ENCODE results near the gene KCNMA1. TPM values are rescaled to one million over a fixed set of nuclear protein-coding genes. Genes with fewer than 3 reads are reported as not detected.

Gene KCNMA1
- total RNA-seq, 1 donor from 2014 or later: 15.8 TPM

DNA sequence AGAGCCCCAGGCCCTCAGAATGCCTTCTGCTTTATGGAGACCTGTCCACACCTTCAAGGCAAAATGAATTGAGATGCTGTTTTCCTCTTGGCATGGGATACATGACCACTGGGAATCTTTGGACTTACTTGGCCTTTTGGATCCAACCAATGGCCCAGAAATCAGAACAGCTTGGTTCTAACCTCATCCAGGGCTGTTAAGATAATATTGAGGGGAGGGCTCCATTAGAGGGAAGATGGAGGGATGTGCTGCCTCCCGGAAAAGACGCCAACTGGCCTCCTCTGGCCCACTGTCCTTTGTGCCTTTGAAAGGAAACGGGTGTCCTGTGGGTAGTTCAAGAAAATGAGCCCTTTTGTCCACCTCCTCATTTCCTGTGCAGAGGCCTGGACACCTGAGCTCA is 530.9 kb downstream of the KCNMA1 start:
- no peak overlapping the region for H3K4me3 ChIP-seq (ENCODE audit: low read depth, low read length)
- H3K36me3 ChIP-seq (ENCODE audit: control insufficient read depth, insufficient read depth, low read length): no peaks in the 10 kb centered on the region
- DNase-seq (ENCODE audit: low read depth) (no peak), FAIRE-seq (no peak)
- H3K27me3 ChIP-seq (ENCODE audit: control insufficient read depth, insufficient read depth, low read length): no peaks in the 10 kb centered on the region
- TF ChIP-seq, protein P1, sequence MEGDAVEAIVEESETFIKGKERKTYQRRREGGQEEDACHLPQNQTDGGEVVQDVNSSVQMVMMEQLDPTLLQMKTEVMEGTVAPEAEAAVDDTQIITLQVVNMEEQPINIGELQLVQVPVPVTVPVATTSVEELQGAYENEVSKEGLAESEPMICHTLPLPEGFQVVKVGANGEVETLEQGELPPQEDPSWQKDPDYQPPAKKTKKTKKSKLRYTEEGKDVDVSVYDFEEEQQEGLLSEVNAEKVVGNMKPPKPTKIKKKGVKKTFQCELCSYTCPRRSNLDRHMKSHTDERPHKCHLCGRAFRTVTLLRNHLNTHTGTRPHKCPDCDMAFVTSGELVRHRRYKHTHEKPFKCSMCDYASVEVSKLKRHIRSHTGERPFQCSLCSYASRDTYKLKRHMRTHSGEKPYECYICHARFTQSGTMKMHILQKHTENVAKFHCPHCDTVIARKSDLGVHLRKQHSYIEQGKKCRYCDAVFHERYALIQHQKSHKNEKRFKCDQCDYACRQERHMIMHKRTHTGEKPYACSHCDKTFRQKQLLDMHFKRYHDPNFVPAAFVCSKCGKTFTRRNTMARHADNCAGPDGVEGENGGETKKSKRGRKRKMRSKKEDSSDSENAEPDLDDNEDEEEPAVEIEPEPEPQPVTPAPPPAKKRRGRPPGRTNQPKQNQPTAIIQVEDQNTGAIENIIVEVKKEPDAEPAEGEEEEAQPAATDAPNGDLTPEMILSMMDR (IDR thresholded peaks at IDR 0.05; ENCODE audit: insufficient read depth, low read length, severe bottlenecking): no peak

DNA sequence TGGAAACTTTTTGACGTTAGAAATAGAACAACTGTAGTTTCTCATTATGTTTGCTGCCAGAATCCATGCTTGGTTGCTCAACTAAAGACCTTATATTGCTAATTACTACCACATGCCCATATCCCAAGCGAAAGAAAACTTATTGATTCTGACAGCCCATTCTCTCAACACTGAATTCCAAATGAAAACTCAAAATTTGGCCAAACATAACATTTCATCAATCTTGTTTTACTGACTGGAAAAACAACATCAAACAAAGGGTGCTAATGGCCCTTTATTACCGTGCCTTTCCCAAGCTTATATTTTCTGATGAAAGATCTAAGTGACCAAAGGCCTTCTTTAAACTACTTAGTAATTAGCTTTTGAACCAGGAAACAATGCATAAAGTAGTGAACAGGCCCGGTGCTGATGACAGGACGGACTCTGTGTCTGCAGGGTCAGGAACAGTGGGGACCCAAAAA is 531.8 kb downstream of the KCNMA1 start:
- H3K36me3 ChIP-seq (ENCODE audit: control insufficient read depth, insufficient read depth, low read length): no peaks in the 10 kb centered on the region
- H3K27me3 ChIP-seq (ENCODE audit: control insufficient read depth, insufficient read depth, low read length): no peaks in the 10 kb centered on the region
- FAIRE-seq: no peak
- no peak overlapping the region for H3K4me3 ChIP-seq (ENCODE audit: low read depth, low read length)
- TF ChIP-seq, protein P1 (IDR thresholded peaks at IDR 0.05; ENCODE audit: insufficient read depth, low read length, severe bottlenecking): no peak
- DNase-seq (ENCODE audit: low read depth): no peak

DNA sequence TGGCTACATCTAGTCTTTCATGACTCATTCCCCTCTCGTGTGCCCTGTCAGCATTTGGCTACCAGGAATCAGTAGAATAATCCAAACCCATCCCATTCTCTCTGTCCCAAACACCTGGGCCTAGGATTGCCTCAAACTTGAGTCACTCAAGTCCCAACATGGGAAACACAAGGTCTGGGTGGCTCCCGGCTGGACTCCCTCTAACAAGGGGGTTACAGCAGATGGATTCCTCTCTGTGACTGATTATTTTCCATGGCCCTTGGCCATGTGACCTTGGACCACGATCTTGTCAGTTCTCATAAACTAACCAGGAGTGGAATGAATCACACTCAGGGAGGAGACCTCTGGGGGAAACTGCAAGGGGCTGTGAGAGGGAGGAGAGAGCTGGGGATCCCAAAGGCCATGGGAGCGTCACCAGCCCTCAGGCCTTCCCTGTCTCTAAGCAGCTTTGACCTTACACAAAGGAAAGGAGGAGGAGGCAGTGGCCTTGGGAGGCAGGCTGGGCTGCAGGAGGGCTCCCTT is 533.1 kb downstream of the KCNMA1 start:
- no peak overlapping the region for H3K4me3 ChIP-seq (ENCODE audit: low read depth, low read length)
- peak; percentile 13 for FAIRE-seq
- peak; percentile 43 for DNase-seq (ENCODE audit: low read depth)
- TF ChIP-seq, protein P1 (IDR thresholded peaks at IDR 0.05; ENCODE audit: insufficient read depth, low read length, severe bottlenecking): no peak
- H3K27me3 ChIP-seq (ENCODE audit: control insufficient read depth, insufficient read depth, low read length): no peaks in the 10 kb centered on the region
- no peaks in the 10 kb centered on the region for H3K36me3 ChIP-seq (ENCODE audit: control insufficient read depth, insufficient read depth, low read length)

DNA sequence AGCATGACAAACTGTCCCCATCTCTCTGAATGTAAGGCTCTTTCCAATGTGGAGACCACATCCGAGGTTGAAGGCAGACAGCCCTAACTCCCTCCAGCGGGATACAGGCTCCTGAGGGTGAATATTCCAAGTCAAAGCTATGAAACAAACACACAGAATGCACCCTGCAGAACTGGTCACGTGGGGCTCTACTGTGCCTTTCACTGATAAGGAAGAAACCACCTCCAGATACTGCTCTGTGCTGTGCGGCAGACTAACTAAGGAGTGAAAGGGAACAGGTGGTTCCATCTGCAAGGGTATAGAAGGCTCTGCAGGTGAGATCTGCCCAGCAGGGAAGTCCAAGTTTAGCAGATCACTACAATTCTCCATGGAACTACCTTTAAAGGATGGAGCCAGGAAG is 534.4 kb downstream of the KCNMA1 start:
- Histone ChIP-seq H3K4me3 (ENCODE audit: low read depth, low read length) (no peak overlapping the region), H3K27me3 (ENCODE audit: control insufficient read depth, insufficient read depth, low read length) (no peaks in the 10 kb centered on the region), H3K36me3 (ENCODE audit: control insufficient read depth, insufficient read depth, low read length) (no peaks in the 10 kb centered on the region)
- TF ChIP-seq, protein P1 (IDR thresholded peaks at IDR 0.05; ENCODE audit: insufficient read depth, low read length, severe bottlenecking): no peak
- DNase-seq (ENCODE audit: low read depth) (no peak), FAIRE-seq (no peak)

DNA sequence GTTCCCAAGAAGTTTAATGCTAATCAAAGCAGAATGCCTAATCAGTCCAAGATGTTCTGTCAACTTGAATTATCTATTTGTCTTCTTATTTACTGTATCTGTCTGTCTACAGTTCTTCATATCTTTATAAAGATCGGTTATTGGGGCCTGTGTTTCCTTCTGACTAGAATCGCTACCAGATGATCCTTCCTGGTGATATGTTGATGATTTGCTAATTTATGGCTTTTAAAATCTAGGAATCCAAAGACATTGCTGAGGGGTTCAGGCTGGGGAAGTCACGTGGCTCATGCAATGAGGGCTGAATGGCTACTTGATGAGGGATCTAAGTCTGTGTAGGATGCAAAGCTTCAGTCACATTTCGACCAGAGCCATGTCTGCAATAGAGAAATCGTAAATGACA is 536.3 kb downstream of the KCNMA1 start:
- H3K36me3 ChIP-seq (ENCODE audit: control insufficient read depth, insufficient read depth, low read length): no peaks in the 10 kb centered on the region
- TF ChIP-seq, protein P1 (IDR thresholded peaks at IDR 0.05; ENCODE audit: insufficient read depth, low read length, severe bottlenecking): no peak
- DNase-seq (ENCODE audit: low read depth): no peak
- no peak for FAIRE-seq
- no peak overlapping the region for H3K4me3 ChIP-seq (ENCODE audit: low read depth, low read length)
- no peaks in the 10 kb centered on the region for H3K27me3 ChIP-seq (ENCODE audit: control insufficient read depth, insufficient read depth, low read length)

DNA sequence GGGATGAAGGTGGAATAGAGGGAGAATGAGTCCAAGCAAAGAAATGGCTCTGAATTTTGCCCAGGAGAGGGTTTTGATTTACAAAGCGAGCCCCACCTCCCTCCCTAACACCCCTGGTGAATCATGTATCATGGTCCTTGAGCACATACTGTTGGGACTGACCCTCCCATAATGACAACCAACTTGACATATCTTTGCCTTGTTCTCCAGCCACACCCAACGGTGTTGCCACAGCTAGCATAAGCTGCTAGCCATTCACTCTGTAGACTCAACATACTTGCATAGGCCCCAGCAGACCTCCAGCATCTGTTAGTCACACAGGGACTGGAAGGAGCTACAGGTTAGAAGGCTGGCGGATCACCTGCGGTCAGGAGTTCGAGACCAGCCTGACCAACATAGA is 538.5 kb downstream of the KCNMA1 start:
- Histone ChIP-seq H3K4me3 (ENCODE audit: low read depth, low read length) (no peak overlapping the region), H3K27me3 (ENCODE audit: control insufficient read depth, insufficient read depth, low read length) (no peaks in the 10 kb centered on the region), H3K36me3 (ENCODE audit: control insufficient read depth, insufficient read depth, low read length) (no peaks in the 10 kb centered on the region)
- TF ChIP-seq, protein P1 (IDR thresholded peaks at IDR 0.05; ENCODE audit: insufficient read depth, low read length, severe bottlenecking): no peak
- FAIRE-seq: no peak
- DNase-seq (ENCODE audit: low read depth): no peak

All from bronchial epithelial cell (primary cell).